ENCODE data around the gene HEATR5A. TPM values are rescaled to one million over a fixed set of nuclear protein-coding genes. Genes with fewer than 3 reads are reported as not detected.

Gene HEATR5A
- total RNA-seq, 1 donor from 2014 or later, result 12.4 TPM

DNA sequence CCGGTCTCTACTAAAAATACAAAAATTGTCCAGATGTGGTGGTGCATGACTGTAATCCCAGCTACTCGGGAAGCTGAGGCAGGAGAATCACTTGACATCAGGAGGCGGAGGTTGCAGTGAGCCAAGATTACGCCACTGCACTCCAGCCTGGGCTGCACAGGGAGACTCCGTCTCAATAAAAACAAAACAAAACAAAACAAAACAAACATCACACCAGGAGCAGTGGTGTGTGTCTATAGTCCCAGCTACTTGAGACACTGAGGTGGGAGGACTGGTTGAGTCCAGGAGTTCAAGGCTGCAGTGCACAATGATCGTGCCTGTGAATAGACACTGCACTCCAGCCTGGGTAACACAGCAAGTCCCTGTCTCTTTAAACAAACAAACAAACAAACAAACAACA is 123.2 kb downstream of the HEATR5A start:
- H3K27me3 ChIP-seq (ENCODE audit: control insufficient read depth, insufficient read depth, low read length), result no peaks in the 10 kb centered on the region
- no peak overlapping the region for H3K4me3 ChIP-seq (ENCODE audit: low read depth, low read length)
- no peak for DNase-seq (ENCODE audit: low read depth)
- no peaks in the 10 kb centered on the region for H3K36me3 ChIP-seq (ENCODE audit: control insufficient read depth, insufficient read depth, low read length)
- no peak for TF ChIP-seq CTCF (IDR thresholded peaks at IDR 0.05; ENCODE audit: insufficient read depth, low read length, poor library complexity, severe bottlenecking)

GRCh38 chr14:31294746-31295405 is 125.5 kb downstream of the HEATR5A start:
- H3K27me3 ChIP-seq (ENCODE audit: control insufficient read depth, insufficient read depth, low read length), result no peaks in the 10 kb centered on the region
- no peak overlapping the region for H3K4me3 ChIP-seq (ENCODE audit: low read depth, low read length)
- DNase-seq (ENCODE audit: low read depth), result no peak
- no peak for TF ChIP-seq CTCF (IDR thresholded peaks at IDR 0.05; ENCODE audit: insufficient read depth, low read length, poor library complexity, severe bottlenecking)
- no peaks in the 10 kb centered on the region for H3K36me3 ChIP-seq (ENCODE audit: control insufficient read depth, insufficient read depth, low read length)

DNA sequence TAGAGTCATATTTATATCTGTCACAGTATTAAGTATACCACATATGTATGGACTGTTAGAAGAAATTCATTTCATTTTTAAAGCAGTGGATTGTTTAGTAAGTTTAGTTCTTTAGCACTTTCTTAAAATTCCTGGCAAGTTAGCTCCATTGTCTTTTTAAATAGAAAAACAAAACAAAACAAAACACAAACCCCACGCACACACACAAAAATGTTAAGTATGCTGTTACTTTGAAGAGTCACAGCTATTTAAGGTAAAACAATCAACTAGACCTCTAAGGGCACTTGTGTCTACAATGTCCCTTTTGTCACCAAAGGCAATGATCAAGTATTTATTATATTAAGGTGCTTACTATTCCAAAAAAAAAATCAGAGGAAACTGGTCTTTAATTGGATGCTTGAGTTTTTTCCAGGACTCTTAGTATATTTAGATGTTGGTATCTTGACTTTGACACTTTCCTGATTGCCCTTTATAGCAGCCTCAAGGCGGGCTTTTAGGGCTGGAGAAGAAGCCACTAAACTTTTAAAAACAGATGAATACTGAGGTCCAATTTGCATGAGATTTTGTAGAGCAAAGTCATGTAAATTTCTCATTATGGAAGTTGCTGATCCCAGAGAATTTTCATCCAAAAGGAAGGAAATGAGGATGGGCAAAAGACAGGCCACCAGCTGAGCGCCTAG is 127.3 kb downstream of the HEATR5A start:
- no peak for TF ChIP-seq CTCF (IDR thresholded peaks at IDR 0.05; ENCODE audit: insufficient read depth, low read length, poor library complexity, severe bottlenecking)
- Histone ChIP-seq H3K27me3 (ENCODE audit: control insufficient read depth, insufficient read depth, low read length) (no peaks in the 10 kb centered on the region), H3K36me3 (ENCODE audit: control insufficient read depth, insufficient read depth, low read length) (no peaks in the 10 kb centered on the region), H3K4me3 (ENCODE audit: low read depth, low read length) (no peak overlapping the region)
- no peak for DNase-seq (ENCODE audit: low read depth)

GRCh38 chr14:31291210-31291609 is 129.1 kb downstream of the HEATR5A start:
- Histone ChIP-seq H3K36me3 (ENCODE audit: control insufficient read depth, insufficient read depth, low read length) (no peaks in the 10 kb centered on the region), H3K27me3 (ENCODE audit: control insufficient read depth, insufficient read depth, low read length) (no peaks in the 10 kb centered on the region), H3K4me3 (ENCODE audit: low read depth, low read length) (no peak overlapping the region)
- no peak for DNase-seq (ENCODE audit: low read depth)
- no peak for TF ChIP-seq CTCF (IDR thresholded peaks at IDR 0.05; ENCODE audit: insufficient read depth, low read length, poor library complexity, severe bottlenecking)

GRCh38 chr14:31287294-31287972 is 132.9 kb downstream of the HEATR5A start:
- DNase-seq (ENCODE audit: low read depth), result no peak
- no peak for TF ChIP-seq CTCF (IDR thresholded peaks at IDR 0.05; ENCODE audit: insufficient read depth, low read length, poor library complexity, severe bottlenecking)
- Histone ChIP-seq H3K4me3 (ENCODE audit: low read depth, low read length) (no peak overlapping the region), H3K36me3 (ENCODE audit: control insufficient read depth, insufficient read depth, low read length) (no peaks in the 10 kb centered on the region), H3K27me3 (ENCODE audit: control insufficient read depth, insufficient read depth, low read length) (no peaks in the 10 kb centered on the region)

Data from kidney epithelial cell (primary cell).